GM21360 (cell line): ENCODE measurements around the gene TCN2.
A peak's percentile ranks its signal among the peaks of the same experiment; 100 is the strongest.
"Not testable (repeated sequence)": the region's sequence is repeated elsewhere in the genome, so short reads cannot be mapped to it uniquely, and the experiment has no call there.

Experiments used
- ATAC-seq: cut with Tn5 transposase; IDR thresholded peaks from one replicate; pipeline ENCODE4 v1.9.1; 2021; ENCODE audit warnings: mild to moderate bottlenecking, moderate library complexity; ENCODE audit not compliant: unreplicated experiment

The TCN2 gene

GRCh38 chr22:30609260-30610185 lies 2.5 kb downstream of the TCN2 start:
- ATAC-seq = no peak

- ATAC-seq = no peak
Observed at GRCh38 chr22:30610299-30610698, 3.3 kb downstream of the TCN2 start.

DNA sequence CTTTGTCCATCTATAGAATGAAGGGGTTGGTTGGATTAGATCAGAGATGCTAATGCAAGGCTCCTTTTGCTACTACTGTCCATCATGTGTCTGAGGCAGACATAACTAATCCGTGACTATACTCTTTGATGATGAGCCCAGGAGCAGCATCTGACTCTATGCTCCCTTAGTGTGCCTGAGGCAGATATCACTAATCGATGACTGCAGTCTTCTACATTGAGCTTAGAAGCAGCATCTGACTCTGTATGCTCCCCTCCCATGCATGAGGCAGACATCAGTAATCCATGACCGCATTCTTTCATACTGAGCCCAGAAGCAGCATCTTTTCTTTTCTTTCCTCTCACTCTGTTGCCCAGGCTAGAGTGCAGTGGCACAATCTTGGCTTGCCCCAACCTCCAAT lies 4.2 kb downstream of the TCN2 start:
- ATAC-seq = no peak

GRCh38 chr22:30612789-30613188 lies 5.8 kb downstream of the TCN2 start:
- ATAC-seq = no peak

- no peak for ATAC-seq
Observed at GRCh38 chr22:30614268-30614667, 7.3 kb downstream of the TCN2 start.

DNA sequence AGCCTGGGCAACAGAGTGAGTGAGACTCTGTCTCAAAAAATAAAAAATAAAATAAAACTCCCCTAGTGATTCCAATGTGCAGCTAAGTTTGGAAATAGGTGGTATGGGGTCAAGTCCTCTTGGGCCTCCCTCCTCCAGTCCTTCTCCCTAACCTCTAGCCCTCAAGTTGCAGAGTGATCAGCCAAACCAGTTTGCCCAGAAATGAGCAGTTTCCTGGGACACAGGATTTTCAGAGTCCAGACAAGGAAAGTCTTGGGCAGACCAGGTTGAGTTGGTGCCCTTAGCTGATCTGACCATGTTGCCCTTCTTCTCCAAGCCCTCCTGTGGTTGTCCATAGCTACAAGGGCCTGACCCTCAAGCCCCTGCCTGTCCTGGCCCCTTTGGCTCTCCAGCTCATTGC lies 7.9 kb downstream of the TCN2 start:
- ATAC-seq = no peak

DNA sequence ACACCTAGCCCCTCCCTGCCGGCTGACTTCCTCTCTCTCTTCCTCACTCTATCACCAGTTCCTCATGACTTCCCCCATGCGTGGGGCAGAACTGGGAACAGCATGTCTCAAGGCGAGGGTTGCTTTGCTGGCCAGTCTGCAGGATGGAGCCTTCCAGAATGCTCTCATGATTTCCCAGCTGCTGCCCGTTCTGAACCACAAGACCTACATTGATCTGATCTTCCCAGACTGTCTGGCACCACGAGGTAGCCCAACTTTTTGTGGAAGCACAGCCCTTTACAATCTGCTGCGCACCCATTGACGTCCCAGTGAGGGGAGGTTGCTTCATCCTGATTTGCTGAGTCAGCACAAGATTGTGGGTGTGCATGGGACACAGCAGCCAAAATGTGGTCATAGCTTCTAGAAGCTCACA lies 8.6 kb downstream of the TCN2 start:
- ATAC-seq = no peak

- ATAC-seq = no peak
Observed at GRCh38 chr22:30617819-30618218, 10.8 kb downstream of the TCN2 start.

- ATAC-seq = not testable (repeated sequence)
Observed at GRCh38 chr22:30619909-30620308, 12.9 kb downstream of the TCN2 start.

GRCh38 chr22:30626413-30626812 lies 19.4 kb downstream of the TCN2 start:
- ATAC-seq = no peak

GRCh38 chr22:30627471-30627870 lies 20.5 kb downstream of the TCN2 start:
- no peak for ATAC-seq

GRCh38 chr22:30628491-30628890 lies 21.5 kb downstream of the TCN2 start:
- no peak for ATAC-seq

DNA sequence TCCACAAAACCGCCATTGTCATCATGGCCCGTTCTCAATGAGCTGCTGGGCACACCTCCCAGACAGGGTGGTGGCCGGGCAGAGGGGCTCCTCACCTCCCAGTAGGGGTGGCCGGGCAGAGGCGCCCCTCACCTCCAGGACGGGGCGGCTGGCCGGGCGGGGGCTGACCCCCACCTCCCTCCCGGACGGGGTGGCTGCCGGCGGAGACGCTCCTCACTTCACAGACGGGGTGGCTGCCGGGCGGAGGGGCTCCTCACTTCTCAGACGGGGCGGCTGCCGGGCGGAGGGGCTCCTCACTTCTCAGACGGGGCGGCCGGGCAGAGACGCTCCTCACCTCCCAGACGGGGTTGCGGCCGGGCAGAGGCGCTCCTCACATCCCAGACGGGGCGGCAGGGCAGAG lies 24.5 kb downstream of the TCN2 start:
- not testable (repeated sequence) for ATAC-seq

DNA sequence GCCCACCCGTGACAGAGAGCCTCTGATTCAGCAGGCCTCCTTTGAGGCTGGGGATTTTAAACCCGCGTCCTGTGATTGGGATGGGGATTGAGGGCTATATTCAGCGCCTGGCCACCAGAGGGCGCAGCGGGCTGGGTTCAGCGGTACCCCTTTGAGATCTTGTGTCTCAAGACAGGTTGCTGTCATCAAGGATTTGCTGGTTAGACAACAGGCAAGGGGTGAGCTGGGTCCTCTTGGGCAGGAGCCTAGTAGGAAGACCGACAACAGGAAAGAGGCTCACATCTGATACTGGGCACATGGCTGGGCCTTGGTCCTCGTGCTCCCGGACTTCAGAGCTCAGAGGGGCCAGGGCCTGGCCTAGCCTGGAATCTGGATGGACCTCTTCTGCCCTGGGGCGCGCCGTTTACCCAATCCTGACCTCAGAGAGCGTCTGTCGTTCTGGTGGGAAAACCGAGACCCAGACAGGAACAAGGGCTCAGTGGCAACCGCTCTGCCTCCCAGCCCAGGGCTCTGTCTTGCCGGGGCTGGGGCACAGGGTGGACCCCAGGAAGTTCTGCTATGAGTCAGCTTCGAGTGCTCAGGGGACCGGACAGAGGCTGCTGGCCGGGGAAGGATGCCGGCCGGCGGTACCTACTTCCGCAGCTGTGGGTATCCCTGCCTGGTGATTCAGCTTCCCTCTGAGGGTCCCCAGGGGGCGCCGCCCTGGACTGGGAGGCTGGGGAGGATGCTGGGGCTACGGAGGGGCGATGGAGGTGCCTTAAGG lies 27.7 kb downstream of the TCN2 start:
- peak; percentile 57 for ATAC-seq

GRCh38 chr22:30635273-30636225 lies 28.6 kb downstream of the TCN2 start, which contains the start of gene SLC35E4:
Gene SLC35E4, plus strand, starts transcription at chr22:30635781. Its CDS starts 670 bp downstream, at chr22:30636451.
- ATAC-seq = peak; percentile 68

DNA sequence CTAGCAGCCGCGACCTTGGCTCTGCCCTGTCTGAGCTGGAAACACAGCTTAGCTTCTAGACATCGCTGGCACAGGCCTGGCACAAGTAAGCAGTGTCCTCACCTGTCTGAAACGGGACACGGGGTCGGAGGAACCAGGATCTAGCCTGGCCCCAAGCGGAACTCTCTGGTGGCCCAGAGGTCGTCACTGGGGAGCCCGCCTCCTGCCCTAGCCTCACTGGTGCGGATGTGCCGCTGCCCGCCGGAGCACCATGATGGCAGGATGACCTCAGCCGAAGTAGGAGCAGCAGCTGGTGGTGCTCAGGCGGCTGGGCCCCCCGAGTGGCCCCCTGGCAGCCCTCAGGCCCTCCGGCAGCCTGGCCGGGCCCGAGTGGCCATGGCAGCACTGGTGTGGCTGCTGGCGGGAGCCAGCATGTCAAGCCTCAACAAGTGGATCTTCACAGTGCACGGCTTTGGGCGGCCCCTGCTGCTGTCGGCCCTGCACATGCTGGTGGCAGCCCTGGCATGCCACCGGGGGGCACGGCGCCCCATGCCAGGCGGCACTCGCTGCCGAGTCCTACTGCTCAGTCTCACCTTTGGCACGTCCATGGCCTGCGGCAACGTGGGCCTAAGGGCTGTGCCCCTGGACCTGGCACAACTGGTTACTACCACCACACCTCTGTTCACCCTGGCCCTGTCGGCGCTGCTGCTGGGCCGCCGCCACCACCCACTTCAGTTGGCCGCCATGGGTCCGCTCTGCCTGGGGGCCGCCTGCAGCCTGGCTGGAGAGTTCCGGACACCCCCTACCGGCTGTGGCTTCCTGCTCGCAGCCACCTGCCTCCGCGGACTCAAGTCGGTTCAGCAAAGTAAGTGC lies 29.5 kb downstream of the TCN2 start:
- no peak for ATAC-seq

DNA sequence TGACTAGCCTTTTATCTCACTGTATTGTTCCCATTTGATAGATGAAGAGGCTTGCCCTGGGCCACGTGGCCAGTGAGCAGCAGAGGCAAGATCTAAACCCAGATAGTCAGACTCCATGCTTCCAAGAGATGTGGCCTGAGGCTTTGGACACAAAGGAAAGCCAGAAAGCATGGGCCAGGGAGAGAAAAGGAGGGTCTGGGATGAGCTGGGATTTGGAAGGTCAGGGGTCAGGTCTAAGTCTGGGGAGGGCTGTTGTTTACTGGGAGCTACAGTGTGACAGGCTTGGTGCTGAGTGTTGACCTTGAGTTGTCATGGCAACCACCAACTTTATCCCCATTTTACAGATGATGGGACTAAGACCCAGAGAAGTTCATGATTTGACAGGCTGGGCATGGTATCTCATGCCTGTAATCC lies 30.7 kb downstream of the TCN2 start:
- no peak for ATAC-seq

DNA sequence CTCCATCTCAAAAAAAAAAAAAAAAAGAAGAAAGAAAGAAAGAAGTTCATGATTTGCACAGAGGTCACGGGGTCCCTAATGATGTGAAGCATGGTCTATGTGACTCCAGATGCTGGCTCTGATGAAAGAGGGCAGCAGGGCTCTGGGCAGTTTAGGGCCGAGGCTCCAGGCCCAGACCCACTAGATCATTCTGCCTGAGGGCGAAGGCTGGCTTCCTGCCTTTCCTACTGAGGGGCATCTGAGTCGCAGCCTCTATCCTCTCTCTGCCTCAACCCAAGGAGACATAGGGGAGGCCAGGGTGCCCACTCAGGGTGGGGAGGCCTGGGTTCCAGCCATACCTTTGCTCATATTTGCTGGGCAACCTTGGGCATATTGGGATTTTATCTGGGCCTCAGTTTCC lies 33.4 kb downstream of the TCN2 start:
- ATAC-seq = no peak

DNA sequence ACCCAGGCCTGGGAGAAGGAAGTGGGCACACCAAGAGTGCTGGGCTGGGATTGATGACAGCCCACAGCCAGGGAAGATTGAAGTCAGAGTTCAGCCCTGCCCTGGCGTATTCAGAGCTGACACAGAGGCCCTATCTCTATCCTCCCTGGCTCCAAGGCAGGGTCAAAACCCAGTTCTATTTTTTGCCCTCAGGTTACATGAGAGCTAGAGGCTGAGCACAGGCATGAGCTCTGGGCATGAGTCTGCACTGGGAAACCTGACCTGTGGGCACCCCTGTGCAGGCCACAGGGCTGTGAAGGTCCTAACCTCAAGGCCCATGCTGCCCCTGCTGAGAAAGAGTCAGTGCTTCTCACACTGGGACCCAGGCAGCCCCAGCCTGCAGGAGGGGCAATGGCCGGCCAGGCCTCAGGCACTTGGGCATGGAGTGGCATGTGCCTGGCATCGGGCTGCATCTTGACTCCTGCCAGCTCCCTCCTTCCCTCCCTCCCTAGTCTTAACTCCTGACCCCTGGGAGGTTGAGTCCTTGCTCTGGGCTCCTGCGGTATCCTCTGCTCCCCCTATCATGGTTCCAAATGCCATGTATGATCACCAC lies 34.0 kb downstream of the TCN2 start:
- no peak for ATAC-seq
